AG09319 (cell line): ENCODE results near the gene AADACL2.

Source experiments
- DNase-seq: peaks from one replicate; pipeline ENCODE4 v3.0.0-alpha.2; 2010; ENCODE audit warnings: low read depth; ENCODE audit errors: extremely low read depth
- TF ChIP-seq, protein P1 (sequence below): IDR thresholded peaks from 2 replicates; pipeline ENCODE4 v1.5.1; 2011; ENCODE audit warnings: low read depth, mild to moderate bottlenecking, inconsistent platforms, low read length, moderate library complexity

Gene AADACL2

DNA sequence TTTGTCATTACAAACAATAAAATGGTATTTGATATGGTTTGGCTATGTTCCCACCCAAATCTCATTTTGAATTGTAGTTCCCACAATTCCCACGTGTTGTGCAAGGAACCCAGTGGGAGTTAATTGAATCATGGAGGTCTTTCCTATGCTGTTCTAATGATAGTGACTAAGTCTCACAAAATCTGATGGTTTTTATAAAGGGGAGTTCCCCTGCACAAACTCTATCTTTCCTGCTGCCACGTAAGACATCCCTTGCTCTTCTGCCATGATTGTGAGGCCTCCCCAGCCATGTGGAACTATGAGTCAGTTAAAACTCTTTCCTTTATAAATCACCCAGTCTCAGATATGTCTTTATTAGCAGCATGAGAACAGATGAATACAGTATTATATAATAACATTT lies 64.7 kb downstream of the AADACL2 start:
- TF ChIP-seq, protein P1, sequence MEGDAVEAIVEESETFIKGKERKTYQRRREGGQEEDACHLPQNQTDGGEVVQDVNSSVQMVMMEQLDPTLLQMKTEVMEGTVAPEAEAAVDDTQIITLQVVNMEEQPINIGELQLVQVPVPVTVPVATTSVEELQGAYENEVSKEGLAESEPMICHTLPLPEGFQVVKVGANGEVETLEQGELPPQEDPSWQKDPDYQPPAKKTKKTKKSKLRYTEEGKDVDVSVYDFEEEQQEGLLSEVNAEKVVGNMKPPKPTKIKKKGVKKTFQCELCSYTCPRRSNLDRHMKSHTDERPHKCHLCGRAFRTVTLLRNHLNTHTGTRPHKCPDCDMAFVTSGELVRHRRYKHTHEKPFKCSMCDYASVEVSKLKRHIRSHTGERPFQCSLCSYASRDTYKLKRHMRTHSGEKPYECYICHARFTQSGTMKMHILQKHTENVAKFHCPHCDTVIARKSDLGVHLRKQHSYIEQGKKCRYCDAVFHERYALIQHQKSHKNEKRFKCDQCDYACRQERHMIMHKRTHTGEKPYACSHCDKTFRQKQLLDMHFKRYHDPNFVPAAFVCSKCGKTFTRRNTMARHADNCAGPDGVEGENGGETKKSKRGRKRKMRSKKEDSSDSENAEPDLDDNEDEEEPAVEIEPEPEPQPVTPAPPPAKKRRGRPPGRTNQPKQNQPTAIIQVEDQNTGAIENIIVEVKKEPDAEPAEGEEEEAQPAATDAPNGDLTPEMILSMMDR: no peak
- DNase-seq: no peak

DNA sequence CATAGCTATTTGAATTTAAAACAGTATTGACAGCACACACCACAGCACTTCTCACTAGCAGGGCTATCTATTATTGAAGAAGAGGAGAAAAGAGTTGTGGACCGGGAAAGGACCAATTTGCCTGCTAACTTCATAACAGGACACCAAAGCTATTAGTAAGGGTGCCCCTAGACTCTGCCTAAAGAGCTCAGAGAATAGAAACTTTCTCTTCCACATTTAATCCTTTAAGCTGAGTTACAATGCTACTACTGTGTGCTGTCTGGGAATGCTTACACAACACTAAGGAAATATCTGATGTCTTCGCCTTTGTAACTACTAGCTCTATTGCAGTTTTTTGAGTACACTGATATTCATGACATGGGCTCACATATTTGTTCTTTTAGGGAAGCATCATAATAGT lies 66.7 kb downstream of the AADACL2 start:
- TF ChIP-seq, protein P1: no peak
- DNase-seq: no peak

DNA sequence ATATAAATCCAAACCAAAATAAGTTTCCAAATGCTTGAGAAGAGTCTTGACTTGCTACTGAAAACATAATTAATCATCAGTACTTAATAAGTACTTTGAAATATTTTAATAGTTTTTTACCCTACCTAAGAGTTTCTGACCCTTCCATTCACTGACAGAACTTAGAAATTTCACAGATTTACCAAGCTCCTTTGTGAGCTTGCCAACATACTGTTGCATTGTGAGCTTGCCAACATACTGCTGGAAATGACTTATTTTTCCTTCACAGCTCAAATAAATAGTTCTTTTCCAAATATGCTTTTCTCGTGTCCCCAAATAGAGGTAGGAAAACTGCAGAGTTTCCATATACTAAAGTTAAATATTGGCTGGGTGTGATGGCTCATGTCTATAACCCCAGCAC lies 70.5 kb downstream of the AADACL2 start:
- no peak for DNase-seq
- TF ChIP-seq, protein P1: no peak

DNA sequence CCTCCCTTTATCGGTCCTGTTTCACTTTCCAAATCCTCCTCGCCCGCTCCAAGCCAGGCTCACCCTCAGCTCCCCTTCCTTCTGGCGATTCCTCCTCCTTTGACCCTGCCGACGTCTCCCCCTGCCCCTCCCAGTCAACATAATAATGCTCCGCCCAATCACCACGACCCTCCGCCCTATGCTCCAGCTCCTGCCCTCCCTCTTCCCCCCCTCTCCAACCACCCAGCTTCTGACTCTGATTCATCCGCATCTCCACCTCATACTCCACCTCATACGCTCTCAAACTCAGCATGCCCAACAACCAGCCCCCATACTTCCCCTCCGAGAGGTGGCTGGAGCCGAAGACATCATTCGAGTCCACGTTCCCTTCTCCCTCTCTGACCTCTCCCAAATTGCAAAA lies 73.1 kb downstream of the AADACL2 start:
- no peak for DNase-seq
- TF ChIP-seq, protein P1: no peak
